Amniotic stem cell (primary cell): ENCODE measurements around the gene MRPL2.
"Not testable (repeated sequence)": the region's sequence is repeated elsewhere in the genome, so short reads cannot be mapped to it uniquely, and the experiment has no call there.

Experiments
- DNase-seq: peaks from one replicate; lab custom pipeline; 2025; lab: John Stamatoyannopoulos, UW

Gene MRPL2

DNA sequence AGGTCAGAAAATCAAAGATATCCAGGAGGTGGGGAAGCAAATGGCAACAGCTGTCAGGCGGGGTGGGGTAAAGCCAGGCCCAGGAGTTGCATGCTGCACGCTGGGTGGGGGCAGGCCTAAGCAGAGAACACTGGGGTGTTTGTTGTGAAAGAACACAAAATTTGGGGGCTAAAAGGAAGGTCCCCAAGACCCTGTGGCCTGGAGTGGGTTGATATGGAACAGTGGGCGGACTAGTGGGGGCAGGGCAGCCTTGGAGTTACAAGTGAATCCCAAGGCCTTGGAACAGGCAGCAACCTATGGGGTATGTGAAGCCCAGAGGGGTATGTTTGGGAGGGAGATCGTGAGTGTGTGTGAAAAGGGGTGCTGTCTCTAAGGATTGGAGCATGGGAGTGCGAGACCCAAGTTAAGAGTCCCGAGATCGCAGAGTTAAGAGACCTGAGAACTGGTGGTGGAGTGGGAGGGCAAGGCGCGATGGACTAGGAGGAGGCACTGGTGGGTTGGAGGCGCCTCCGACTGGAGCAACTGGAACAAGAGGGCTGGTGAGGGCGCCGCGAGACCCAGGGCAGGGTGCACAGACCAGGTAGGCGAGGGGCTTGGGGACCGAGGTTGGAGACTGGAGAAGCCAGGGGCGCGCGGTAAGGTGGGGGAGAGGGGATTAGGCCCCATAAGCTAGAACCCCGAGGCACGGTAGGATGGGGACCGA lies 6.2 kb downstream of the MRPL2 start:
- no peak for DNase-seq

DNA sequence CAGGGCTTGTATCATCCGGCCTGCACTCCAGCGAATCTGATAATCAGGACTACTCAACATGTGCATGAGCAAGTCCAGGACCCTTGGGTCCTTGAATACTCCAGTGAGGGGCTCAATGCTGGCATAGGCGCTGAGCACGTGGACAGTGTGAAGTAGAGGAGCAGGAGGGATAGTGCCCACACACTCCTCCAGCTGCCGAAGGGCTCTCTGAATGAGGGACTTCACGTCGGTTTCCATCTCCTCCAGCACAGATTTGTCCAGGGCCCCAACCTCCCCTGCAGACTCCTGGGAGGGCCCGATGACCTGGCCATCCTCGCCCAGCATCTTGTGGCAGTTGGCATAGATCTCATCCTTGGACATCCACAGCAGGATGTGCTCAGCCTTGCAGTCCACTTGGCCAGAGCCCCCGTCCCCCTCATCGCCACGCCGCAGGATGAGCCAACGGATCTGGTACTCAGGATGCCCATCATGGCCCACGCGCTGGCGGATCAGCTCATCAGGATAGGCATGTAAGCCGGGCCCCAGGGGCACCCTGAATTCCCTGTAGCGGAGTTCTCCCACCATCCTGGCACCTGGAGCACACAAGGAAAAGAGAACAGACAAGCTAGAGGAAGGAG lies 6.9 kb downstream of the MRPL2 start:
- DNase-seq = no peak

DNA sequence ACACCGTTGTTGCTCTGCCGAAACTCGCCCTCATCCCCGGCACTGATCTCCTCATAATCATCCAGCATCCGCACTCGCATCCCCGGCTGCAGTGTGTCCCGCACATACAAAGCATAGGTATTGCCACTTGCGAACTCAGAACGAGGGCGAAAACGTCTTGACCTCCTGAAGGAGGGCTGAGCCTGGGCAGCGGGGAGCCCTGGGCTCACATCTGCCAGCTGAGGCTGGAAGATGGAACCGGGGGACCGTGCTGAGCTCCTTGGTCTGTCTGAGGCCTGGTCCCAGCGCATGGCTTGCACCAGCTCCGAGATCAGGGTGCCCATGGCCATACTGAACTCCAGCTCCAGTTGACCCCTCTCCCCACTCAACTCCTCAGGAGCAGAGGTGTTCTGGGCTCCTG lies 8.3 kb downstream of the MRPL2 start:
- no peak for DNase-seq

DNA sequence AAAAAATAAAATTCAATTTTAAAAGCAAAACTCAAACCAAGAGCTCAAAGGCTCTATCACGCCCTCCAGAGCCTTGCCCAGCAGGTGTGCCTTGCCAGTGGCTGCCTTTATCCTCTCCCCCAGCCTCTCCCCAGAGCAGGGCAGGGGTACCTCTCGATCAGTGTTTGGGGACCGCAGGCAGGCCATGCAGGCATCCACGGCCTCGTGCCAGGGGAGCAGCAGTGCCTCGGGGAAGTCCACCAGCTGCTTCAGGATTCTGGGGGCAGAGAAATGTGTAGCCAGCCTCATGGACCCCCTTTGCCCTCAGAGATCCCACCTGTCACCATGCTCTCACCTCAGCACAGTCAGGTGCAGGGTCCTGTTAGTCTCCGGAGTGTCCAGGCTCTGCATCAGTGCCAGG lies 11.2 kb downstream of the MRPL2 start:
- no peak for DNase-seq

DNA sequence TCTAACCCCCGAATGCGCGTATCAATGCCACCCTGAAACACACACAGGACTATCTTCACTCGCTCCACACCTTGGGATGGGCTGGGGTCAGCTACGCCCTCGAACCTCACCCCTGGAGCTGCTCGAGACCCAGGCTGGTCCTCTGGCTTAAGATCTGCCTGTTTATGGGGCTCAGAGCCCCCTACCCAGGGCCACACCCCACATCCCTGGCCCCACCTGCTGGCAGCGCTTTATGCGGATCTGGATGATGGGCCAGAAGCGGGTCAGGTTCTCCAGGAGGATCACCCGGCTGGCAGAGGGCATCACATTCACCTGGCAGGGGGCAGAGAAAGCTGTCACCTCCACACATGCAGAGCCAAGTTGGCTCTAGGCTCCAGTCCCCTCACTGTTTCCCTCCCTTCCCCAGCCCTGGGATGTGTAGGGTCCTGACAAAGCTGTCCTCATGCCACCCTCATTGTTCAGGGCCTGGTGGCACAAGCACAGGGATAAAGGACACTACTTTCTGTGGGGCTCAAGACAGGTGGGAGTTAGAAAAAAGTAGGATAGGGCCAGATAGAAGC lies 13.8 kb downstream of the MRPL2 start:
- DNase-seq = no peak

DNA sequence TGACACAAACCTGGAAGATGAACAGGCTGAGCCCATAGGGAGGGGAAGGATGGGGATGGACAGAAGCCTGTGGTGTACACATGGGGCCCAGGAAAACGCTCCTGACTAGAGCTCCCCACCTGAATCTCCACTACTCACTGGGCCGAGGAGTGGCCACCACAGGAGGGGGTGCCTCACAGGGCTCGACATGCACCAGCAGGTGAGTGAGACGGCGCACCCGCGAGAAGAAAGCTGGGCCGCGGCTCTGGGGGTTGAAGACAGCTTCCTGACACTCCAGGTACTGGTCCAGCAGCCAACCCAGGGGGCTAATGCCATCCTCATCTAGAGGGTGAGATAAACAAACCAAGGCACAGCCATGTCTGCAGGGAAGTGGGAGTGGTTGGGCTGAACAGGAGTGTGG lies 15.9 kb downstream of the MRPL2 start:
- DNase-seq = no peak

DNA sequence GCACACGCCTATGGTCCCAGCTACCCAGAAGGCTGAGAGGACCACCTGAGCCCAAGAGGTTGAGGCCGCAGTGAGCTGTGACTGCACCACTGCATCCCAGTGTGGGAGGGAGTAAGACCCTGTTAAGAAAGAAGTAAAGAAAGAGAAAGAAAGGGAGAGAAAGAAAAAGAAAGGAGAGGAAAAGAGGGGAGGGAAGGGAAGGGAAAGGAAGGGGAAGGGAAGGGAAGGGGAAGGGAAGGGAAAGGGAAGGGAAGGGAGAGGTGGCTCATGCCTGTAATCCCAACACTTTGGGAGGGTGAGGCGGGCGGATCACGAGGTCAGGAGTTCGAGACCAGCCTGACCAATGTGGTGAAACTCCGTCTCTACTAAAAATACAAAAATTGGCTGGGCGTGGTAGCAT lies 17.8 kb downstream of the MRPL2 start:
- not testable (repeated sequence) for DNase-seq

DNA sequence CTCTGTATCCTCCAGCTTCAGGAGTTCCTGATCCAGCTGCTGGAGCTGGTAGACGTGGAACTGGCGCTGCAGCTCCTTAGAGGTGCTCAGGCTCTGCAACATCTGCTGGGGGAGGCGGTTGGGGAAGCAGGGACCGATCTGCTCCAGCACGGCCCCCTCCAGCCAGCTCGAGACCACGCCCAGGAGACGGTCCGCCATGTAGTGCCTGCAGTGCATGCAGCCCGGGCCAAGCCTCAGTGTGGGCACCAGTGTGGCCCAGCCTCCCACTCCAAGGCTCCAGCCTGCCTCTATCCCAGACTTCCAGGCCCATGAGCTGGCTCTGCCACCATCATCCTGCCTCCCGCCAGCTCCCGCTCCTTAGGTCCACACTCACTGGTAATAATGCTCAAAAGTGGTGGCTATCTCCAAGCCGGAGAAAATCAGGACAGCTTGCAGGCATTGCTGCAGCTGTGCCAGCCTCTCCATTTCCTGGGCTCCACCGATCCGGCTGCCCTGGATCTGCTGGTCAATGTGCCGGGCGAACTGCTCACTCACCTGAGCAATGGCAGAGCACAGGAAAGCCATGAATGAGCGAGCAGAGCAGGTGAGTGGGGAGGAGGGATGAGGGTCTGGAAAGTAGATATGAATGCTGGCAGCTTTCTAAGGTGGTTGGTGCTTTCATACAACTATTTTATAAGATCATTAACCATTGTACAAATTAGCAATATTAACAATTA lies 18.5 kb downstream of the MRPL2 start:
- DNase-seq = no peak

DNA sequence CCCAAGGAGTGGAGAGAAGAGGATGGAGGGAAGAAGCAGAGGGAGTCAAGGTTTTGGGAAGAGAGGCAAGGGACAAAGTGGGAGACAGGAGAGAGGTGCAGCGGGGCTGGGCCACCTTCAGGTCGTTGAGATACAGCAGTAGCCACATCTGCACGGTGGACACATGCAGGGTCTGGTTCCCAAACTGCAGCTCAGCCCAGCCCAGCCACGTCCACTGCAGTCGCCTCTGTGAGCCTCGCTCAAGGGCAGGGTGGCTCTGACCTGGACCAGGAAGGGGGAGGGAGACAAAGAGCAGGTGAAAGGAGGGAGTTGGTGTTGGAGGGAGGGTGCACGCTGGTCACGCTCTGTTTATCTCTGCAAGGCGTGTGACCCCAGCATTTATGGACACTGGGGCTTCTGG lies 20.5 kb downstream of the MRPL2 start:
- no peak for DNase-seq

DNA sequence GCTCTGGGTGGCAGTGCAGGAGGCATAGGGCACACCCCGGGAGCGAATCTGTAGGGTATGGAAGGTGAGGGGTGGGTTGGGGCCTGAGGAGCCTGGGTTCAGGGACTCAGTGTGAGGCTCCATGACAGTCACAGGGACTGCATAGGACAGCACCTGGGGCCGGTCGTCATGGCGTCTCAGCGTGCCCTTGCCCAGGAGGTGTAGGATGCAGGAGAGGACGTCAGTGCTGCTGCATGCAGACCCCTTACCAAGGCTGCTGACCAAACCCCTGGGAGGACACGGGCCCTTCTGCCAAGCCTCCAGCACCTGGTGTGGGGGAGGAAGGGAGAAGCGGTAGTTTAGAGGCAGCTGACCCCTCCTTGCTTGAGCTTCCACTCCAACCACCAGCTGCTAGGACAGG lies 21.5 kb downstream of the MRPL2 start:
- no peak for DNase-seq

DNA sequence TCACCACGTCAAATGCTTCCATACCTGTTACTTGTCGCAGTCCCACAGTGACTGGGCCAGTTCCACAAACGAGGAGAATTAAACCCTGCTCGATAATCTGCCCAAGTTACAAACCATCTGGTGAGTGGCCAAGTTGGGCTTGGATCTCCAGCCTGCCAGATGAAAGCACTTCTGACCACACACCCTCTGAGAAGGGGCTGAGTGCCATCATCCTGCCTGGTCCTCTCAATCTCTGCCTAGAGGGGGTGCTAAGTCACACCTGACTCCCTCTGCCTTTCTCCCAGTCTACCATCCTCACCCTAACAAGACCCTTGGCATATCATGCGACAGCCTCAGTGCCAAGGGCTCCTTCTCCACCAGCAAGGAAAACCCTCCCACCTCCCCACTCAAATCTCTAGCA lies 22.0 kb downstream of the MRPL2 start:
- DNase-seq = no peak

DNA sequence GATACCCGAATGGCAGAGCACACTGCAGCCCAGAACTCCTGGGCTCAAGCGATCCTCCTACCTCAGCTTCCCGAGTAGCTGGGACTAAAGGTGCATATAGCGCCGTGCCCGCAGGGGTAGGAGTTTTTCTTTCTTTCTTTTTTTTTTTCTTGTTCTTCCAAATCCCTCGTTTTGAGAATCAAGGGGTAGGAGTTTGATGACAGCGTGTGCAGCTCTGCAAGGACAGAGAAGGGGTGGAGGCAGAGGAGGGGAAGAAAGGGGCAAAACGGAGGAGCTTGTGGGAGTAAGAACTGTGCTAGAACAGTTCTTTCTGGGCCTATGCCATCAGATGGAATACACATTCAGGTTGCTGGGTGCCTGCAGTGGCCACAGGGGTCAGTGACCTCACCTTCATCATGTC lies 22.5 kb downstream of the MRPL2 start:
- DNase-seq = no peak

DNA sequence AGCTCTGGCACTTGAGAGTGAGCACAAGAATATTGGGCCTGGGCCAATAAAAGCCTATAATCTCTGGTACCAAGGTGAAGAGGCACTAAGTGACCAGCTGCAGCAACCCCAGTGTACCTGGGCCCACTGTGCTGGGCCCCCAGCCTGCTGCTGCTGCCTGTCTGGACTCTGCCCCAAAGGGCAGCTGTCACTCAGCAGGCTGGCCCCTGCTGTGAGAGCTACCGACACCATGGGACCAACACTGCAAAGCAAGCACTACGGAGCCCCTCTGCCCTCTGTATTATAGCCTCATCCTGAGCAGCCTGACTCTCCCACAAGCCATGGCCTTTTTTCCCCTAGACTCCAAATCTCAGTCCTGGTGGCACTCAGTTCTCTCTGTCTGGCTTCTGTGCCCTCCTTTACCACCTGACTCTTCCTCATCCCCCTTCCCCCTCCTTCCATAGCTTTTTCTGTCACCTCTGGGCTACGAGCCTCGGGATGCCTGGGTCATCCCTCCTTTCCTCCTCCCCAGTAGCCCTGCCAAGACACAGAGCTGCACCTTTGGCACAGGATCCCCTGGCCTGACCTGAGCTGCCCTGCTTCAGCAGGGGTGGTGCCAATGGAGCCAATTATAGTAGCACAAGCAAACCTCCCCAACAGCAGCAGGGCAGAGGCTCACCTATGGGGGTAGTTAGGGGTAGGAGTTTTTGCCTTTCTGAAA lies 23.6 kb downstream of the MRPL2 start:
- no peak for DNase-seq

DNA sequence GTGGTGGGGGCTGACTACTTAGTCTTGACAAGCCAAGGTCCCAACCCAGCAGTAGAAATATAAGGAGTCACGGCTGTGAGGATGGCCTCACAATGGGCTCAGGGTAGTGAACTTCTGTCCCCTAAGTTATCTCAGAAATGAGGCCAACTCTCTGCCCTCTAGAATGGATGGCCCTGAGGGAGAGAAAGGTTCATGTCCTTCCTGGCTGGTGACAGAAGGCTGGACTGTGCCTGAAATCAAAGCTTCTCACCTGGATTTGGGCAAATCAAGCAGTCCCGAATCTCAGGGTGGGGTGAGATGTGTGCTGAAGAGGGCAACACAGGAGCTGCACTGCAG lies 25.1 kb downstream of the MRPL2 start:
- no peak for DNase-seq

DNA sequence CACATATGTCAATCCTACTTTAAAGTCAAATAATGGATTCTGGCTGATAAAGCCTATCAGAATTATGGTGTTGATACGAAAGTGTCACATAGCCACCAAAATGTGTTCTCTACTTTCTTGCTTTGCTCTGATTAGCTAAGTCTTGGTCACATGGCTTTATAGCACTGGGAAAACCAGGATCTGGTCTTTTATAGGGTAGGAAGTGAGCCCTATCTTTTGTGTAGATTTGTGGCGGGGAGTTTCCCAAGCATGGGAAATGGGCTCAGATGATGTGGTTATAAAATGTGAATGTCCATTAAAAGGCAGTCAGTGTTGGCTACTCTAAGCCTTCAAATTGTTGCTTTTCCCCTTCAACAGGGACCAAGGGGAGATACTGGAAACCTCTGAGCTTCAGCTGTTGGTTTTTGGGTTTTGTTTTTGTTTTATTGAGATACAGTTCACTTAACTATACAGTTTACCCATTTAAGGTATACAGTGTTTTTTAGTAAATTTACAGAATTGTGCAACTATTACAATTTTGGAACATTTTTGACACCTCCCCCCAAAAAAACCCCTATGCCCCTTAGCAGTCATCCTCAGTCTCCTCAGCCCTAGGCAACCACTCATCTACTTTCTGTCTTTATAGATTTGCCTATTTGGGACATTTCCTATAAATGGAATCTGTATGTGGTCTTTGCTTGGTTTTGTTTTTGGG lies 25.6 kb downstream of the MRPL2 start:
- no peak for DNase-seq

DNA sequence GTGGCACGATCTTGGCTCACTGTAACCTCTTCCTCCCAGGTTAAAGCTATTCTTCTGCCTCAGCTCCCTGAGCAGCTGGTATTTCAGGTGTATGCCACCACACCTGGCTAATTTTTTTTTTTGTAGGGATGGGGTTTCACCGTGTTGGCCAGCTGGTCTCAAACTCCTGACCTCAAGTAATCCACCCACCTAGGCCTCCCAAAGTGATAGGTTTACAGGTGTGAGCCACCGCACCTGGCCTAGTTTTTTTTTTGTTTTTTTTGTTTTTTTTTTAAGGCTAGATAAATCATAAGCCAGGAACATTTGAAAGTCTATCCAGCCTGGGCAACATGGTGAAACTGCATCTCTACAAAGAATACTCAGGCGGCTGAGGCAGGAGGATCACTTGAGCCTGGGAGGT lies 26.9 kb downstream of the MRPL2 start:
- no peak for DNase-seq

DNA sequence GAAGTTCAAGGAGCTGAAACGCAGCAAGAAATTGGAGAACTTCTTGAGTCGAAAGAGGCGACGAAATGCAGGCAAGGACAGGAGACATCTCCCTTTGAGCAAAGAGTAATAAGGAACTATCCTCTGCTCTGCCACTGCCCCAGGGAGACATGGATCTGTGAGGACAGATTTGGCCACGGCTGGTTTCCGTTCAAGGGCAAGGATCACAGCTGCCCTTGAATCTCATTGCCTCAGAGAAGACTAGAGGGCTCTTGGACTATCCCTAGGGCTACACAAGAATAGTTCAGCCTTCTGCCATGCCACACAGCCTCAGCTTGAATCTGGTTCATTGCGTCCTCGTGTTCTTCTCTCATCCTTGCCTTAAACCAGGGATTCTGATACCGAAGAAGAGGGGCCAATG lies 30.1 kb downstream of the MRPL2 start:
- DNase-seq = no peak

DNA sequence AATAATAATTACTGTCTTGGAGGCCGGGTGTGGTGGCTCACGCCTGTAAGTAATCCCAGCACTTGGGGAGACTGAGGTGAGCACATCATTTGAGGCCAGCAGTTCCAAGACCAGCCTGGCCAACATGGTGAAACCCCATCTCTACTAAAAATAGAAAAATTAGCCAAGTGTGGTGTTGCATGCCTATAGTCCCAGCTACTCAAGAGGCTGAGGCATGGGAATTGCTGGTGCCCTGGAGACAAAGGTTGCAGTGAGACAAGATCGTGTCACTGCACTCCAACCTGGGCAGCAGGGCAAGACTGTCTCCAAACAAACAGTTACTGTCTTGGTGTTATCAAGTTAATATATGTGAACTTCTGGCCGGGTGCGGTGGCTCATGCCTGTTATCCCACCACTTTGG lies 32.9 kb downstream of the MRPL2 start:
- DNase-seq = no peak

DNA sequence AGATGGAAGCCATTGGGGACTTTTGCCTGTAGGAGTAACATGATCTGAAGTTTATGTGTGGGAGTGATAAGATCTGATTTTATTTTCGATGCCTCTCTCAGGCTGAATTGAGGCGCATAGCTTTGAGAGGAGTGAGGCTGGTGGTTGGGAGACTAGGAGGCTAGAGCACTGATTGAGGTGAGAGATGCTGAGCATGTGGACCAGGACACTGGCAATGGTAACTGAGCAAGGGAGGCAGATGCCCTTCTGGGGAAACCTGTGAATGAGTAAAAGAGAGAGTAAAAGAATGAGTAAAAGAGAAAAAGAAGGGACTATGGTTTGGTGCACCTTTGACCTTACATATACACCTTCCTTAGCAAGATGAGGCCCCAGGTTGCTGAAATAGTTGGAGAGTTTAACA lies 34.8 kb downstream of the MRPL2 start:
- DNase-seq = no peak

DNA sequence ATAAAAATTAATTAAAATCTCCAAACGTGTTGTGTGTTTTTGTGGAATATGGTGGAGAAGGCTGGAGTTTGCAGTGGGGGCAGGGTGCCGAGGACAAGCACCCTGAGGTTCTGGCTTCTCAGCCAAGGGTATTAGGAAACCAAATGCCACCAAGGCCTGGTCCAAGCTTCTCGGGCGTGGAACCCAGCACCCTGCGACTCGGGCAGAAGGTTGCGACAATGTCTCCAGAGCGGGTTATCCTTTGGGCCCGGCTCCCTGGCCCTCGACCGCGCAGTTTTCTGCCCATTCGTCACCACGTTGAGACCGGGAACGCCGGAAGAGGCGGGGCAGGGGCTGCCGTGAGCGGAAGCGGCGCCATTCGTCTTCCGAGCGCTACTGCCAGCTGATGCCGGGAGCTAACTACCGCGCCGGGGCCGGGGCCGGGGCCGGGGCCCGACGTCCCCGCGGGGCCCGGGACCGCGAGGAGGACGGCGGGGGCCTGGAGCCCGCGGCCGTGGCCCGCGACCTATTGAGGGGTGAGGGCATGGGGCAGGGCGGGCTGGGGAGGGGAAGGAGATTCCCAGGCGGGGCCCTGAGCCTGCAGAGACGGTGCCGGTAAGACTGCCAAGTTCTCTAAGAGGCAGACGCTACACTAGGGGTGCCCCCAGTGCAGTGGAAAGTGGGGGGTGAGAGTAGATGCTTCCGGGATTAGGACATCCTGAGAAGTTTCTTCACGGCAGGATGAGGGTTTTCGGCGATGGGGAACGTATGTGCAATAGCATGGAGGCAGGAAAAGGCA lies 37.8 kb downstream of the MRPL2 start, which contains the start of gene RRP36:
RRP36 (plus strand) TSS at position 354 of the 778 bp plus-strand sequence; CDS start at position 386, 32 bp downstream.
- peak; percentile 62 for DNase-seq

DNA sequence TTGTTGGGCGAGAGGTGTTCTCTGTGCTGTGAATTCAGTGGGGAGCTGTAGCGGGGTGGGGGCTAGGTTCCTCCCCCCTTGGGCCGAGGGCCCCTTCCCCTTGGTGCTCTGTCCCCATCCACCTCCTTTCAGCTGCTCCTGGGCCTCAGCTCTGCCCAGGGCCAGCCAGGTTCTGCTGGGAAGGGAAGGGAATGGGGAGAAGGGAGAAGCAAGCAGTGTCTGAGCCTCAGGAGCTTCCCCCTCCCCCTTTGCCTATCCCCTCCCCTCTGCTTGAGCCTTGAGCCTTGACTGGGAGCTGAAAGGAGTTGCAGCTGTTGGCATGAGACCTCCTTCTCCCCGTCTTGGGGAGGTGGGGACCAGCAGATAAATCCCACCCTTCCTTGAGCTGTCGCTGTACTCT lies 38.4 kb downstream of the MRPL2 start:
- DNase-seq = no peak
